ENCODE results near the gene BEND7. TPM values are rescaled to one million over a fixed set of nuclear protein-coding genes. Genes with fewer than 3 reads are reported as not detected.

The BEND7 gene
- total RNA-seq, 3 donors from 2014 or later: 17.1 to 33.4 (median 28.7) TPM

DNA sequence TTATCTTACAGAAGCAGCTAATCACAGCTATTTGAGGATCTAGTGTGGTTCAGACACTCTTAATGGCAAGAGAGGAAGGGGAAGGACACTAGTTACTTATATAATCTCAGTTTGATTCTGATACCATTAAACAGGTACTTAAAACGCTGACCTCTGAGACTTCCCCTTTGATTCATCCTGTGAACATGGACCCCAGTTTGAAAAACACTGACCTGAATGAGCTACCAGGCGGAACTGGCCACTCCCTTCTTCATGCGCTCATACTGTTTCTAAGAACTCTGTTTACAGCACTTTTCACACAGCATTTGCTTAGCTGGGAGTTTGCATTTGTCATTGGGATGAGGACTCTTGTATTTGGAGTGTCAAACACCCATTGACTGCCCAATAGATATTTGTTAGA lies 45.7 kb downstream of the BEND7 start:
- Histone ChIP-seq H3K4me3 (no peak overlapping the region), H3K36me3 (ENCODE audit: low read depth) (no peaks in the 10 kb centered on the region), H3K4me1 (ENCODE audit: low read depth) (no peaks in the 10 kb centered on the region), H3K9me3 (no peaks in the 10 kb centered on the region)
- intact Hi-C loops (cut with DNase I, micrococcal nuclease): no loop called here
- DNase-seq (no peak), ATAC-seq (no peak)
- no peak for TF ChIP-seq CTCF (IDR thresholded peaks at IDR 0.05)

DNA sequence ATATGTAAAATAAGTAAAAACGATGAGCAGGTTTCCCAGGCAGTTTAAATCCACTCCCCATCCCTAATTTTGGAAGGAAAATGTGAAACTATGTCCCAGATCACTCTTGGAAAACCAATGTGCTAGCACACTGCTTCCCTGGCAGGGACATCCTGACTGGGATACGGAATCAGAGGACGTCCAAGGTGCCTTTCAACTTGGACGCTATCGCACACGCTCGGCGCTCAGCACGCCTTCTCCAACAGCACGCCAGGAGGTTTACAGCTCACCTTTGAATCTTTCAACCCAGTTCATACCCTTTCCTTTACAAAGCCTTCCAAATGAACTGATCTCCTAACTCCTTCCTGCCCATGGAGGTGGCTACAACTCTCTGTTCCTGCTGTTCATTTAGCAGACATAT lies 47.1 kb downstream of the BEND7 start:
- H3K4me3 ChIP-seq: no peak overlapping the region
- no peak for DNase-seq
- intact Hi-C loops (cut with DNase I, micrococcal nuclease): no loop called here
- TF ChIP-seq CTCF (IDR thresholded peaks at IDR 0.05): no peak
- H3K9me3 ChIP-seq: no peaks in the 10 kb centered on the region
- no peaks in the 10 kb centered on the region for H3K36me3 ChIP-seq (ENCODE audit: low read depth)
- no peaks in the 10 kb centered on the region for H3K4me1 ChIP-seq (ENCODE audit: low read depth)
- no peak for ATAC-seq

- no peaks in the 10 kb centered on the region for H3K9me3 ChIP-seq
- H3K4me1 ChIP-seq (ENCODE audit: low read depth): no peaks in the 10 kb centered on the region
- TF ChIP-seq CTCF (IDR thresholded peaks at IDR 0.05): no peak
- ATAC-seq (no peak), DNase-seq (no peak)
- no peaks in the 10 kb centered on the region for H3K36me3 ChIP-seq (ENCODE audit: low read depth)
- H3K4me3 ChIP-seq: no peak overlapping the region
- intact Hi-C loops (cut with DNase I, micrococcal nuclease): no loop called here
Measured at GRCh38 chr10:13475124-13475523, 53.7 kb downstream of the BEND7 start.

- intact Hi-C loops (cut with DNase I, micrococcal nuclease): no loop called here
- no peak for TF ChIP-seq CTCF (IDR thresholded peaks at IDR 0.05)
- Histone ChIP-seq H3K4me1 (ENCODE audit: low read depth) (no peaks in the 10 kb centered on the region), H3K36me3 (ENCODE audit: low read depth) (no peaks in the 10 kb centered on the region), H3K9me3 (no peaks in the 10 kb centered on the region), H3K4me3 (no peak overlapping the region)
- DNase-seq: no peak
- ATAC-seq: no peak
Measured at GRCh38 chr10:13473986-13474385, 54.8 kb downstream of the BEND7 start.

DNA sequence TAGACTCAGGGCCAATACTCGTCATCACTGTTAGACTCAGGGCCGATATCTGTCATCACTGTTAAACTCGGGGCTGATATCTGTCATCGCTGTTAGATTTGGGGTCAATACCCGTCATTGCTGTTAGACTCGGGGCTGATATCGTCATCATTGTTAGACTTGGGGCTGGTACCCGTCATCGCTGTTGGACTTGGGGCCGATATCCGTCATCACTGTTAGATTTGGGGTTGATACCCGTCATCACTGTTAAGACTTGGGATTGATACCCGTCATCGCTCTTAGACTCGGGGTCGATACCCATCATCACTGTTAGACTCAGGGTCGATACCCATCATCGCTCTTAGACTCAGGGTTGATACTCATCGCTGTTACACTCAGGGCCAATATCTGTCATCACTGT lies 56.5 kb downstream of the BEND7 start:
- intact Hi-C loops (cut with DNase I, micrococcal nuclease): no loop called here
- DNase-seq (no peak), ATAC-seq (no peak)
- Histone ChIP-seq H3K36me3 (ENCODE audit: low read depth) (no peaks in the 10 kb centered on the region), H3K4me3 (no peak overlapping the region), H3K9me3 (no peaks in the 10 kb centered on the region), H3K4me1 (ENCODE audit: low read depth) (no peaks in the 10 kb centered on the region)
- TF ChIP-seq CTCF (IDR thresholded peaks at IDR 0.05): no peak

DNA sequence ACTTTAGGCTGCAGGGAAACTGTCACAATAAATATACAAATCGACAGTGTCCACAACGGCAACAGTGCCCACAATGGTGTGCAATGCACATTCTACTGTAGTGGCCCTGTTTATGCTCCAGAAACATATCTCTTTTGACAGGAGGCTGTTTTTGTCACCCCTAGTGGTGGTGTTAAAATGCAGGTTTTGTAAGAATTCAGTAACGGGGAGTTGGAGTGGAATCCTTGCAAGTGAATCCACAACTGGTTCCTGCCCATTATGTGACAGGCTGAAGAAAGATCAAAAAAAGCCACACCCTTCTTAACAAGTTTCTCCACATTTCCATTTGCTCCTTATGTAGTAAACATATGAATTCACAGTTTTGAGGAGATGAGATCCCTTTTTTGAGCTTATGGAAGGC lies 58.5 kb downstream of the BEND7 start:
- no peak for DNase-seq
- TF ChIP-seq CTCF (IDR thresholded peaks at IDR 0.05): no peak
- ATAC-seq: no peak
- no peaks in the 10 kb centered on the region for H3K4me1 ChIP-seq (ENCODE audit: low read depth)
- H3K4me3 ChIP-seq: no peak overlapping the region
- intact Hi-C loops (cut with DNase I, micrococcal nuclease): no loop called here
- no peaks in the 10 kb centered on the region for H3K36me3 ChIP-seq (ENCODE audit: low read depth)
- H3K9me3 ChIP-seq: no peaks in the 10 kb centered on the region
